ENCODE data around the gene ADAMTS3.

The ADAMTS3 gene

GRCh38 chr4:72275381-72275780, 293.6 kb downstream of the ADAMTS3 start:
- no peak for FAIRE-seq

GRCh38 chr4:72274251-72274650, 294.8 kb downstream of the ADAMTS3 start:
- no peak for FAIRE-seq

- no peak for FAIRE-seq
Measured at GRCh38 chr4:72255269-72255668, 313.8 kb downstream of the ADAMTS3 start.

GRCh38 chr4:72243641-72244040, 325.4 kb downstream of the ADAMTS3 start:
- no peak for FAIRE-seq

GRCh38 chr4:72239487-72240116, 329.4 kb downstream of the ADAMTS3 start:
- FAIRE-seq = no peak

Measured in islet of Langerhans (tissue), 1 donor.